ENCODE results near the gene SERPINA3.

GRCh38 chr14:94635154-94635553 is 23.0 kb downstream of the SERPINA3 start:
- TF ChIP-seq CTCF (conservative IDR thresholded peaks at IDR 0.05; ENCODE audit: low read depth, low read length): no peak
- no peak for TF ChIP-seq EZH2 (IDR thresholded peaks at IDR 0.05; ENCODE audit: low read length, unreplicated experiment)
- no peak for TF ChIP-seq EZH2phosphoT487 (IDR thresholded peaks at IDR 0.05; ENCODE audit: borderline replicate concordance, low read length)
